HCT116 (cell line): ENCODE results near the gene UMODL1. TPM values are rescaled to one million over a fixed set of nuclear protein-coding genes. Genes with fewer than 3 reads are reported as not detected.

Experiments
- ATAC-seq: fragments of 200-7000 bp; cut with Tn5 transposase; 2 replicates; pipeline ENCODE4 v1.9.1; 2020; ENCODE audit warnings: mild to moderate bottlenecking, moderate library complexity
- BruUV-seq: library from RNA; stranded (reverse); fragments of 400-500 nt; replicated peaks from 2 replicates; lab custom pipeline; 2021; lab: Mats Ljungman, UMichigan
- CTCF ChIA-PET: fragments of 300-600 bp; sonication (Branson Sonifier 250); formaldehyde crosslinking; loops from one replicate; lab custom pipeline; 2021; ENCODE audit warnings: antibody characterized with exemption; lab: Charles Lee
- POLR2A ChIA-PET: fragments of 300-600, 350-600 bp; sonication (Branson Sonifier 250); formaldehyde crosslinking; loops from one replicate; lab custom pipeline; 2021; ENCODE audit warnings: antibody characterized with exemption; lab: Charles Lee
- RAD21 ChIA-PET, 2 experiments: fragments of 300-600 bp; sonication (Branson Sonifier 250); formaldehyde crosslinking; loops; one replicate each; lab custom pipeline; 2023; ENCODE audit warnings: low total read pairs in 2 of 2; ENCODE audit not compliant: uncharacterized antibody in 2 of 2, unreplicated experiment in 2 of 2, low non-redundant PET in 1 of 2; lab: Charles Lee
- DNase-seq: peaks from one replicate; pipeline ENCODE4 v3.0.0-alpha.2; 2010; ENCODE audit warnings: low read depth, low spot score
- H2AFZ ChIP-seq: fragments of 200-600 bp; shearing (Covaris generic), sonication (generic); 2 replicates; pipeline ENCODE4 v1.6.1; 2017; ENCODE audit warnings: low read depth, mixed run types, mixed read lengths, antibody characterized with exemption, low read length; ENCODE audit not compliant: poor library complexity, severe bottlenecking
- H3K27ac ChIP-seq: 2 replicates; pipeline ENCODE4 v1.5.1; 2012; ENCODE audit warnings: low read depth, low read length
- H3K27me3 ChIP-seq: fragments of 200-600 bp; sonication (generic); 2 replicates; pipeline ENCODE4 v1.6.1; 2016; ENCODE audit warnings: mixed run types, low read length, mixed read lengths; ENCODE audit not compliant: insufficient read depth
- H3K36me3 ChIP-seq, 2 experiments: fragments of 200-500 bp in 1 of 2; fragments of 200-600 bp in 1 of 2; sonication (Bioruptor generic) in 1 of 2; sonication (generic) in 1 of 2; 2 replicates each; pipeline versions ENCODE4 v1.5.1 to v1.6.1; 2014 to 2016; ENCODE audit warnings: low read length in 2 of 2, inconsistent platforms in 1 of 2, mixed read lengths in 1 of 2, mixed run types in 1 of 2; ENCODE audit not compliant: insufficient read depth in 2 of 2, control insufficient read depth in 1 of 2
- H3K4me1 ChIP-seq, 2 experiments: fragments of 200-600 bp in 1 of 2; sonication (generic) in 1 of 2; 2 replicates each; pipeline versions ENCODE4 v1.5.1 to v1.6.1; 2012 to 2017; ENCODE audit warnings: low read length in 2 of 2, inconsistent platforms in 1 of 2, mild to moderate bottlenecking in 1 of 2, mixed read lengths in 1 of 2, mixed run types in 1 of 2, moderate library complexity in 1 of 2; ENCODE audit not compliant: insufficient read depth in 2 of 2, control insufficient read depth in 1 of 2
- H3K4me2 ChIP-seq: fragments of 200-600 bp; sonication (generic); 2 replicates; pipeline ENCODE4 v1.6.1; 2017; ENCODE audit warnings: mixed run types, low read length, mixed read lengths
- H3K4me3 ChIP-seq, 2 experiments: fragments of 200-600 bp in 1 of 2; sonication (generic) in 1 of 2; replicated peaks in 1 of 2; 2 replicates each; pipeline ENCODE4 v1.5.1; 2011 to 2016; ENCODE audit warnings: low read length in 2 of 2, control low read depth in 1 of 2, low read depth in 1 of 2, mild to moderate bottlenecking in 1 of 2, mixed read lengths in 1 of 2, mixed run types in 1 of 2
- H3K79me2 ChIP-seq: fragments of 200-600 bp; sonication (generic); 2 replicates; pipeline ENCODE4 v1.6.1; 2017; ENCODE audit warnings: mild to moderate bottlenecking, mixed run types, low read length, moderate library complexity, mixed read lengths; ENCODE audit not compliant: insufficient read depth
- H3K9ac ChIP-seq: fragments of 200-600 bp; sonication (generic); 2 replicates; pipeline ENCODE4 v1.6.1; 2016; ENCODE audit warnings: low read length, mixed read lengths
- H3K9me2 ChIP-seq: fragments of 200-600 bp; sonication (generic), shearing (Covaris generic); 2 replicates; pipeline ENCODE4 v1.6.1; 2017; ENCODE audit warnings: mixed run types, mild to moderate bottlenecking, moderate library complexity; ENCODE audit not compliant: insufficient read depth
- H3K9me3 ChIP-seq, 2 experiments: fragments of 200-500 bp in 1 of 2; fragments of 200-600 bp in 1 of 2; sonication (Bioruptor generic) in 1 of 2; sonication (generic) in 1 of 2; 2 replicates each; pipeline ENCODE4 v1.6.1; 2014 to 2017; ENCODE audit warnings: low read length in 2 of 2, mixed read lengths in 2 of 2, inconsistent platforms in 1 of 2, low read depth in 1 of 2, mild to moderate bottlenecking in 1 of 2, mixed run types in 1 of 2, moderate library complexity in 1 of 2; ENCODE audit not compliant: control insufficient read depth in 1 of 2, insufficient read depth in 1 of 2
- H4K20me1 ChIP-seq: fragments of 200-600 bp; sonication (generic), shearing (Covaris generic); 2 replicates; pipeline ENCODE4 v1.6.1; 2017; ENCODE audit warnings: mixed run types, mild to moderate bottlenecking, moderate library complexity; ENCODE audit not compliant: insufficient read depth
- CBX3 ChIP-seq: IDR thresholded peaks from 2 replicates; pipeline ENCODE4 v1.6.1; 2012; ENCODE audit warnings: low read depth
- EGR1 ChIP-seq: IDR thresholded peaks from 2 replicates; pipeline ENCODE4 v1.6.1; 2012; ENCODE audit warnings: low read depth
- EZH2 ChIP-seq: fragments of 200-600 bp; sonication (generic); IDR thresholded peaks from 2 replicates; pipeline ENCODE4 v1.6.1; 2017; ENCODE audit warnings: antibody characterized with exemption, mixed run types
- EZH2phosphoT487 ChIP-seq: fragments of 200-600 bp; IDR thresholded peaks from 2 replicates; pipeline ENCODE4 v1.6.1; 2018; ENCODE audit warnings: antibody characterized with exemption, borderline replicate concordance
- FOSL1 ChIP-seq: IDR thresholded peaks from 2 replicates; pipeline ENCODE4 v1.6.1; 2012; ENCODE audit warnings: low read depth
- JUND ChIP-seq: IDR thresholded peaks from 2 replicates; pipeline ENCODE4 v1.6.1; 2012
- POLR2A ChIP-seq: IDR thresholded peaks from 2 replicates; pipeline ENCODE4 v1.7.0; 2011; ENCODE audit warnings: borderline replicate concordance; ENCODE audit not compliant: insufficient read depth, insufficient read length; ENCODE audit errors: extremely low read depth
- POLR2AphosphoS5 ChIP-seq: IDR thresholded peaks from 2 replicates; pipeline ENCODE4 v1.6.1; 2011; ENCODE audit warnings: mild to moderate bottlenecking, low read depth, low read length, moderate library complexity
- RAD21 ChIP-seq: IDR thresholded peaks from 2 replicates; pipeline ENCODE4 v1.6.1; 2012; ENCODE audit warnings: low read depth, mild to moderate bottlenecking
- SIN3A ChIP-seq: IDR thresholded peaks from 2 replicates; pipeline ENCODE4 v1.6.1; 2012; ENCODE audit warnings: low read depth
- SP1 ChIP-seq: IDR thresholded peaks from 2 replicates; pipeline ENCODE4 v1.6.1; 2012; ENCODE audit warnings: low read depth
- SRF ChIP-seq: IDR thresholded peaks from 2 replicates; pipeline ENCODE4 v1.6.1; 2012; ENCODE audit warnings: low read depth
- TCF7L2 ChIP-seq: IDR thresholded peaks from 2 replicates; pipeline ENCODE4 v1.7.0; 2011; ENCODE audit warnings: borderline replicate concordance, inconsistent platforms; ENCODE audit not compliant: insufficient read depth, insufficient read length; ENCODE audit errors: extremely low read depth
- YY1 ChIP-seq: IDR thresholded peaks from 2 replicates; pipeline ENCODE4 v1.6.1; 2011; ENCODE audit warnings: low read length, low read depth, moderate library complexity, mild to moderate bottlenecking; ENCODE audit not compliant: insufficient replicate concordance; ENCODE audit errors: extremely low read depth
- ZNF274 ChIP-seq: fragments of 200-500 bp; sonication (Bioruptor generic); IDR thresholded peaks from 2 replicates; pipeline ENCODE4 v1.6.1; 2014; ENCODE audit warnings: mild to moderate bottlenecking, low read depth, low read length, inconsistent platforms
- intact Hi-C: fragments of 100-400 bp; cut with micrococcal nuclease; formaldehyde crosslinking; loops from 2 replicates; pipeline ENCODE4 v1.10.0; 2022
- total RNA-seq: library from RNA; stranded (reverse); gene quantifications from one replicate; pipeline ENCODE4 v1.2.1, GENCODE V29; 2021; ENCODE audit not compliant: unreplicated experiment
- TF ChIP-seq, protein P1 (sequence below): IDR thresholded peaks from 2 replicates; pipeline ENCODE4 v1.6.1; 2012
- TF ChIP-seq, protein P2 (sequence below): IDR thresholded peaks from 2 replicates; pipeline ENCODE4 v1.6.1; 2012
- TF ChIP-seq, protein P3 (sequence below): IDR thresholded peaks from 2 replicates; pipeline ENCODE4 v1.6.1; 2012; ENCODE audit warnings: low read depth
- TF ChIP-seq, protein P4 (sequence below), 3 experiments: fragments of 200-600 bp in 1 of 3; sonication (generic) in 1 of 3; IDR thresholded peaks in 2 of 3; conservative IDR thresholded peaks in 1 of 3; 2 replicates each; pipeline ENCODE4 v1.5.1; 2012 to 2017; ENCODE audit warnings: low read depth in 2 of 3, low read length in 2 of 3, antibody characterized with exemption in 1 of 3, borderline replicate concordance in 1 of 3, control low read depth in 1 of 3, mild to moderate bottlenecking in 1 of 3, mixed read lengths in 1 of 3, mixed run types in 1 of 3, moderate library complexity in 1 of 3; ENCODE audit not compliant: insufficient read depth in 1 of 3
- TF ChIP-seq, protein P5 (sequence below): IDR thresholded peaks from 2 replicates; pipeline ENCODE4 v1.6.1; 2011; ENCODE audit warnings: mild to moderate bottlenecking, low read length, moderate library complexity; ENCODE audit not compliant: insufficient replicate concordance; ENCODE audit errors: extremely low read depth

Gene UMODL1
- total RNA-seq, 1 experiment from 2014 or later = not detected

DNA sequence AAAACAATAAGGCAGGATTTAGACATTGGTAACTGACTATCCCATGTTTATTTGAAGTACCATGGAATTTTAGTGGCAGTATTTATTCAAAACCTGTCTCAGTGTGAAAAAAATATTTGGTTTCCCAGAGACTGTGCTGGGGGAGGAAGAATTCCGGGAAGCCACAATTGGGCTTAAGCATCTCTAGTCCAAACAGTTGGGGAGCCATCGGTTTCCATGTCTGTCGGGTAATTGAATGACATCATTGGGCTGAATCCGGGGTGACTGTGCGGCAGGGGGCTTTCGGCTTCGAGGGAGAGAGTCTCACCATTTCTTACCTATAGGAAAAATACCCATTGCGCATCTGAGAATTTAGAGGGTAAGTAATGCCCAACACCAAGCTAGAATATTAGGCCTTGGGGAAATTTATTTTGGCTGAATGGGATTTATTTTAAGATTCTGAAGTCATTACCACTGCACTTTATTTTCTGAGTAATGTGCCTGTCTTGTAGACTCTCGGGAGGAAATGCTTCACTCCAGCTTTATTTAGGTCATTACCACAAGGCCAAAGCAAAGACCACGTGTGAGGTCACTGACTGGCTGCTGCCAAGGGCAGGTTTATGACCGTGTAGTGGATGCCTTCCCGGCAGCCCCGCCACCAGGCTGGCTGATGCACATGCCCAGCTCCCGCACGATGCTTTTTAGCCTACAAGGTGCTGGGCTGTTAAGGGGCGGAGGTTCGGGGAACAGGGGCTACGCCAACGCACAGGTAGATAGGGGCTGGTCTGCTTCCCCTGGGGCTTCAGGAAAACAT, 23.1 kb upstream of the UMODL1 start:
- no peak overlapping the region for H3K4me2 ChIP-seq
- RAD21 ChIA-PET = no interaction called here
- no peak overlapping the region for H3K9ac ChIP-seq
- H3K79me2 ChIP-seq = no peaks in the 10 kb centered on the region
- no peak for DNase-seq
- intact Hi-C loops = no loop called here
- peaks cover 2% of the 10 kb centered on the region; the same call in 1 of the 2 replicates for H3K27me3 ChIP-seq
- TF ChIP-seq, protein P1, sequence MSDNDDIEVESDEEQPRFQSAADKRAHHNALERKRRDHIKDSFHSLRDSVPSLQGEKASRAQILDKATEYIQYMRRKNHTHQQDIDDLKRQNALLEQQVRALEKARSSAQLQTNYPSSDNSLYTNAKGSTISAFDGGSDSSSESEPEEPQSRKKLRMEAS = no peak
- TF ChIP-seq EZH2 (no peak), SP1 (no peak), ZNF274 (no peak), YY1 (no peak), EZH2phosphoT487 (no peak), CBX3 (no peak), SRF (no peak), POLR2AphosphoS5 (no peak), SIN3A (no peak), EGR1 (no peak), JUND (no peak), TCF7L2 (no peak), RAD21 (no peak), FOSL1 (no peak), POLR2A (no peak)
- TF ChIP-seq, protein P2, sequence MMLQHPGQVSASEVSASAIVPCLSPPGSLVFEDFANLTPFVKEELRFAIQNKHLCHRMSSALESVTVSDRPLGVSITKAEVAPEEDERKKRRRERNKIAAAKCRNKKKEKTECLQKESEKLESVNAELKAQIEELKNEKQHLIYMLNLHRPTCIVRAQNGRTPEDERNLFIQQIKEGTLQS = no peak
- TF ChIP-seq, protein P3, sequence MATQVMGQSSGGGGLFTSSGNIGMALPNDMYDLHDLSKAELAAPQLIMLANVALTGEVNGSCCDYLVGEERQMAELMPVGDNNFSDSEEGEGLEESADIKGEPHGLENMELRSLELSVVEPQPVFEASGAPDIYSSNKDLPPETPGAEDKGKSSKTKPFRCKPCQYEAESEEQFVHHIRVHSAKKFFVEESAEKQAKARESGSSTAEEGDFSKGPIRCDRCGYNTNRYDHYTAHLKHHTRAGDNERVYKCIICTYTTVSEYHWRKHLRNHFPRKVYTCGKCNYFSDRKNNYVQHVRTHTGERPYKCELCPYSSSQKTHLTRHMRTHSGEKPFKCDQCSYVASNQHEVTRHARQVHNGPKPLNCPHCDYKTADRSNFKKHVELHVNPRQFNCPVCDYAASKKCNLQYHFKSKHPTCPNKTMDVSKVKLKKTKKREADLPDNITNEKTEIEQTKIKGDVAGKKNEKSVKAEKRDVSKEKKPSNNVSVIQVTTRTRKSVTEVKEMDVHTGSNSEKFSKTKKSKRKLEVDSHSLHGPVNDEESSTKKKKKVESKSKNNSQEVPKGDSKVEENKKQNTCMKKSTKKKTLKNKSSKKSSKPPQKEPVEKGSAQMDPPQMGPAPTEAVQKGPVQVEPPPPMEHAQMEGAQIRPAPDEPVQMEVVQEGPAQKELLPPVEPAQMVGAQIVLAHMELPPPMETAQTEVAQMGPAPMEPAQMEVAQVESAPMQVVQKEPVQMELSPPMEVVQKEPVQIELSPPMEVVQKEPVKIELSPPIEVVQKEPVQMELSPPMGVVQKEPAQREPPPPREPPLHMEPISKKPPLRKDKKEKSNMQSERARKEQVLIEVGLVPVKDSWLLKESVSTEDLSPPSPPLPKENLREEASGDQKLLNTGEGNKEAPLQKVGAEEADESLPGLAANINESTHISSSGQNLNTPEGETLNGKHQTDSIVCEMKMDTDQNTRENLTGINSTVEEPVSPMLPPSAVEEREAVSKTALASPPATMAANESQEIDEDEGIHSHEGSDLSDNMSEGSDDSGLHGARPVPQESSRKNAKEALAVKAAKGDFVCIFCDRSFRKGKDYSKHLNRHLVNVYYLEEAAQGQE = no peak
- TF ChIP-seq, protein P4, sequence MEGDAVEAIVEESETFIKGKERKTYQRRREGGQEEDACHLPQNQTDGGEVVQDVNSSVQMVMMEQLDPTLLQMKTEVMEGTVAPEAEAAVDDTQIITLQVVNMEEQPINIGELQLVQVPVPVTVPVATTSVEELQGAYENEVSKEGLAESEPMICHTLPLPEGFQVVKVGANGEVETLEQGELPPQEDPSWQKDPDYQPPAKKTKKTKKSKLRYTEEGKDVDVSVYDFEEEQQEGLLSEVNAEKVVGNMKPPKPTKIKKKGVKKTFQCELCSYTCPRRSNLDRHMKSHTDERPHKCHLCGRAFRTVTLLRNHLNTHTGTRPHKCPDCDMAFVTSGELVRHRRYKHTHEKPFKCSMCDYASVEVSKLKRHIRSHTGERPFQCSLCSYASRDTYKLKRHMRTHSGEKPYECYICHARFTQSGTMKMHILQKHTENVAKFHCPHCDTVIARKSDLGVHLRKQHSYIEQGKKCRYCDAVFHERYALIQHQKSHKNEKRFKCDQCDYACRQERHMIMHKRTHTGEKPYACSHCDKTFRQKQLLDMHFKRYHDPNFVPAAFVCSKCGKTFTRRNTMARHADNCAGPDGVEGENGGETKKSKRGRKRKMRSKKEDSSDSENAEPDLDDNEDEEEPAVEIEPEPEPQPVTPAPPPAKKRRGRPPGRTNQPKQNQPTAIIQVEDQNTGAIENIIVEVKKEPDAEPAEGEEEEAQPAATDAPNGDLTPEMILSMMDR (IDR thresholded peaks at IDR 0.05 in 2 of 3, conservative IDR thresholded peaks at IDR 0.05 in 1 of 3; ENCODE audit: borderline replicate concordance in 1 of 3, insufficient read depth in 1 of 3, low read depth in 2 of 3, low read length in 2 of 3) = no peak
- TF ChIP-seq, protein P5, sequence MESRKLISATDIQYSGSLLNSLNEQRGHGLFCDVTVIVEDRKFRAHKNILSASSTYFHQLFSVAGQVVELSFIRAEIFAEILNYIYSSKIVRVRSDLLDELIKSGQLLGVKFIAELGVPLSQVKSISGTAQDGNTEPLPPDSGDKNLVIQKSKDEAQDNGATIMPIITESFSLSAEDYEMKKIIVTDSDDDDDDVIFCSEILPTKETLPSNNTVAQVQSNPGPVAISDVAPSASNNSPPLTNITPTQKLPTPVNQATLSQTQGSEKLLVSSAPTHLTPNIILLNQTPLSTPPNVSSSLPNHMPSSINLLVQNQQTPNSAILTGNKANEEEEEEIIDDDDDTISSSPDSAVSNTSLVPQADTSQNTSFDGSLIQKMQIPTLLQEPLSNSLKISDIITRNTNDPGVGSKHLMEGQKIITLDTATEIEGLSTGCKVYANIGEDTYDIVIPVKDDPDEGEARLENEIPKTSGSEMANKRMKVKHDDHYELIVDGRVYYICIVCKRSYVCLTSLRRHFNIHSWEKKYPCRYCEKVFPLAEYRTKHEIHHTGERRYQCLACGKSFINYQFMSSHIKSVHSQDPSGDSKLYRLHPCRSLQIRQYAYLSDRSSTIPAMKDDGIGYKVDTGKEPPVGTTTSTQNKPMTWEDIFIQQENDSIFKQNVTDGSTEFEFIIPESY = no peak
- TF ChIP-seq, all 23 proteins: peak for 0
- H4K20me1 ChIP-seq = no peaks in the 10 kb centered on the region
- H3K36me3 ChIP-seq = no peaks in the 10 kb centered on the region
- BruUV-seq = no TSS peak
- ChIA-PET CTCF (no interaction called here), POLR2A (no interaction called here)
- H3K9me3 ChIP-seq = no peaks in the 10 kb centered on the region
- no peaks in the 10 kb centered on the region for H3K4me1 ChIP-seq
- no peaks in the 10 kb centered on the region for H3K9me2 ChIP-seq
- no peak overlapping the region for H3K27ac ChIP-seq
- ATAC-seq = no peak
- H2AFZ ChIP-seq = no peak overlapping the region
- H3K4me3 ChIP-seq = no peak overlapping the region
